ENCODE data around the gene HDAC3. TPM values are rescaled to one million over a fixed set of nuclear protein-coding genes. Genes with fewer than 3 reads are reported as not detected.
"Not testable (repeated sequence)": the region's sequence is repeated elsewhere in the genome, so short reads cannot be mapped to it uniquely, and the experiment has no call there.

Gene HDAC3
- total RNA-seq, 1 donor from 2014 or later: 47.8 TPM

GRCh38 chr5:141617128-141617527 lies 19.5 kb downstream of the HDAC3 start:
- peaks cover 7% of the 10 kb centered on the region for H3K36me3 Mint-ChIP-seq (ENCODE audit: low read depth)
- peaks cover 38% of the 10 kb centered on the region for H3K4me1 Mint-ChIP-seq (ENCODE audit: low read depth)
- peak overlapping the region; percentile 90 for H3K27ac Mint-ChIP-seq (ENCODE audit: unreplicated experiment)
- no peaks in the 10 kb centered on the region for H3K9me3 Mint-ChIP-seq (ENCODE audit: low read depth)
- no peaks in the 10 kb centered on the region for H3K27me3 Mint-ChIP-seq (ENCODE audit: low read depth)
- DNase-seq (ENCODE audit: low spot score): no peak
- TF ChIP-seq CTCF (IDR thresholded peaks at IDR 0.05): no peak
- peak overlapping the region; percentile 89 for H3K4me3 Mint-ChIP-seq (ENCODE audit: unreplicated experiment)

- H3K9me3 Mint-ChIP-seq (ENCODE audit: low read depth): no peaks in the 10 kb centered on the region
- H3K36me3 Mint-ChIP-seq (ENCODE audit: low read depth): peaks cover 2% of the 10 kb centered on the region
- TF ChIP-seq CTCF (IDR thresholded peaks at IDR 0.05): no peak
- no peak for DNase-seq (ENCODE audit: low spot score)
- H3K27ac Mint-ChIP-seq (ENCODE audit: unreplicated experiment): peak overlapping the region; percentile 36
- peaks cover 38% of the 10 kb centered on the region for H3K4me1 Mint-ChIP-seq (ENCODE audit: low read depth)
- no peaks in the 10 kb centered on the region for H3K27me3 Mint-ChIP-seq (ENCODE audit: low read depth)
- no peak overlapping the region for H3K4me3 Mint-ChIP-seq (ENCODE audit: unreplicated experiment)
Measured at GRCh38 chr5:141615991-141616720, 20.5 kb downstream of the HDAC3 start.

GRCh38 chr5:141613344-141613743 lies 23.3 kb downstream of the HDAC3 start:
- peaks cover 4% of the 10 kb centered on the region for H3K36me3 Mint-ChIP-seq (ENCODE audit: low read depth)
- DNase-seq (ENCODE audit: low spot score): no peak
- no peak overlapping the region for H3K27ac Mint-ChIP-seq (ENCODE audit: unreplicated experiment)
- no peak for TF ChIP-seq CTCF (IDR thresholded peaks at IDR 0.05)
- no peaks in the 10 kb centered on the region for H3K9me3 Mint-ChIP-seq (ENCODE audit: low read depth)
- no peaks in the 10 kb centered on the region for H3K27me3 Mint-ChIP-seq (ENCODE audit: low read depth)
- H3K4me3 Mint-ChIP-seq (ENCODE audit: unreplicated experiment): no peak overlapping the region
- H3K4me1 Mint-ChIP-seq (ENCODE audit: low read depth): peaks cover 30% of the 10 kb centered on the region

GRCh38 chr5:141611289-141611688 lies 25.4 kb downstream of the HDAC3 start:
- H3K27me3 Mint-ChIP-seq (ENCODE audit: low read depth): no peaks in the 10 kb centered on the region
- TF ChIP-seq CTCF (IDR thresholded peaks at IDR 0.05): no peak
- H3K36me3 Mint-ChIP-seq (ENCODE audit: low read depth): peaks cover 4% of the 10 kb centered on the region
- H3K9me3 Mint-ChIP-seq (ENCODE audit: low read depth): no peaks in the 10 kb centered on the region
- no peak overlapping the region for H3K4me3 Mint-ChIP-seq (ENCODE audit: unreplicated experiment)
- no peak overlapping the region for H3K27ac Mint-ChIP-seq (ENCODE audit: unreplicated experiment)
- DNase-seq (ENCODE audit: low spot score): no peak
- H3K4me1 Mint-ChIP-seq (ENCODE audit: low read depth): peaks cover 19% of the 10 kb centered on the region

- not testable (repeated sequence) for H3K9me3 Mint-ChIP-seq (ENCODE audit: low read depth); H3K4me3 Mint-ChIP-seq (ENCODE audit: unreplicated experiment); H3K27ac Mint-ChIP-seq (ENCODE audit: unreplicated experiment)
Measured at GRCh38 chr5:141609921-141610320, 26.7 kb downstream of the HDAC3 start.

GRCh38 chr5:141609044-141609443 lies 27.6 kb downstream of the HDAC3 start:
- no peak for TF ChIP-seq CTCF (IDR thresholded peaks at IDR 0.05)
- H3K27ac Mint-ChIP-seq (ENCODE audit: unreplicated experiment): no peak overlapping the region
- peaks cover 31% of the 10 kb centered on the region for H3K4me1 Mint-ChIP-seq (ENCODE audit: low read depth)

More at GRCh38 chr5:141609921-141610320, 26.7 kb downstream of the HDAC3 start:
- not testable (repeated sequence) for H3K27me3 Mint-ChIP-seq (ENCODE audit: low read depth); H3K36me3 Mint-ChIP-seq (ENCODE audit: low read depth); DNase-seq (ENCODE audit: low spot score)
- H3K4me1 Mint-ChIP-seq (ENCODE audit: low read depth): peaks cover 22% of the 10 kb centered on the region

More at GRCh38 chr5:141609044-141609443, 27.6 kb downstream of the HDAC3 start:
- no peak overlapping the region for H3K4me3 Mint-ChIP-seq (ENCODE audit: unreplicated experiment)
- no peak for DNase-seq (ENCODE audit: low spot score)
- no peaks in the 10 kb centered on the region for H3K27me3 Mint-ChIP-seq (ENCODE audit: low read depth)
- H3K36me3 Mint-ChIP-seq (ENCODE audit: low read depth): peaks cover 4% of the 10 kb centered on the region
- H3K9me3 Mint-ChIP-seq (ENCODE audit: low read depth): no peaks in the 10 kb centered on the region

Measured in chondrocyte (in vitro differentiated cells).